GM23338 (cell line): ENCODE data around the gene SEMA4C. TPM values are rescaled to one million over a fixed set of nuclear protein-coding genes. Genes with fewer than 3 reads are reported as not detected.

Source experiments
- ATAC-seq: fragments of 200-7000 bp; cut with Tn5 transposase; 3 replicates; pipeline ENCODE4 v1.9.1; 2020
- DNase-seq: peaks from one replicate; pipeline ENCODE4 v3.0.0-alpha.2; 2015; ENCODE audit warnings: low spot score
- H2AFZ ChIP-seq: fragments of 200-600 bp; sonication (generic); 2 replicates; pipeline ENCODE4 v1.8.0; 2016; ENCODE audit warnings: antibody characterized with exemption, mild to moderate bottlenecking, moderate library complexity
- H3F3A ChIP-seq: fragments of 200-600 bp; sonication (generic); replicated peaks from 2 replicates; pipeline ENCODE4 v1.8.0; 2017; ENCODE audit warnings: antibody characterized with exemption, mixed run types, low read depth
- H3K27ac ChIP-seq: fragments of 200-600 bp; sonication (generic); 2 replicates; pipeline ENCODE4 v1.6.1; 2016; ENCODE audit warnings: low read depth
- H3K27me3 ChIP-seq: fragments of 200-600 bp; sonication (generic); 2 replicates; pipeline ENCODE4 v1.8.0; 2016; ENCODE audit warnings: mild to moderate bottlenecking, mixed run types, moderate library complexity; ENCODE audit not compliant: insufficient read depth
- H3K36me3 ChIP-seq: fragments of 200-600 bp; sonication (generic); 2 replicates; pipeline ENCODE4 v1.8.0; 2016; ENCODE audit warnings: mild to moderate bottlenecking; ENCODE audit not compliant: insufficient read depth
- H3K4me1 ChIP-seq: fragments of 200-600 bp; sonication (generic); 2 replicates; pipeline ENCODE4 v1.8.0; 2016; ENCODE audit warnings: mild to moderate bottlenecking, moderate library complexity; ENCODE audit not compliant: insufficient read depth
- H3K4me2 ChIP-seq: fragments of 200-600 bp; sonication (generic); 2 replicates; pipeline ENCODE4 v1.7.1; 2017; ENCODE audit warnings: mixed run types
- H3K4me3 ChIP-seq: fragments of 200-600 bp; sonication (generic); 2 replicates; pipeline ENCODE4 v1.6.1; 2016; ENCODE audit warnings: mixed run types
- H3K79me2 ChIP-seq: fragments of 200-600 bp; sonication (generic); replicated peaks from 2 replicates; pipeline ENCODE4 v1.8.0; 2017; ENCODE audit warnings: mild to moderate bottlenecking; ENCODE audit not compliant: insufficient read depth
- H3K9me2 ChIP-seq: fragments of 200-600 bp; sonication (generic); 2 replicates; pipeline ENCODE4 v1.8.0; 2017; ENCODE audit not compliant: insufficient read depth
- H4K20me1 ChIP-seq: fragments of 200-600 bp; sonication (generic); replicated peaks from 2 replicates; pipeline ENCODE4 v1.8.0; 2017; ENCODE audit warnings: mild to moderate bottlenecking; ENCODE audit not compliant: insufficient read depth
- H3K27ac Mint-ChIP-seq: 2 replicates; pipeline ENCODE4 v1.8.0; 2020; ENCODE audit warnings: inconsistent platforms, mild to moderate bottlenecking, moderate library complexity, mixed read lengths
- H3K27me3 Mint-ChIP-seq: 3 replicates; pipeline ENCODE4 v1.8.0; 2022; ENCODE audit warnings: low read depth, mild to moderate bottlenecking, moderate library complexity, mixed read lengths, inconsistent platforms; ENCODE audit not compliant: insufficient read depth, poor library complexity
- H3K36me3 Mint-ChIP-seq: 3 replicates; pipeline ENCODE4 v1.8.0; 2021; ENCODE audit warnings: low read depth, mild to moderate bottlenecking, inconsistent platforms, moderate library complexity, mixed read lengths
- H3K4me1 Mint-ChIP-seq: 3 replicates; pipeline ENCODE4 v1.8.0; 2020; ENCODE audit warnings: mild to moderate bottlenecking, inconsistent platforms, mixed read lengths
- H3K4me3 Mint-ChIP-seq: 3 replicates; pipeline ENCODE4 v1.8.0; 2021; ENCODE audit warnings: moderate library complexity, mild to moderate bottlenecking, inconsistent platforms, mixed read lengths
- H3K9me3 Mint-ChIP-seq: 3 replicates; pipeline ENCODE4 v1.8.0; 2020; ENCODE audit warnings: moderate library complexity, mild to moderate bottlenecking, inconsistent platforms, mixed read lengths
- CREB1 ChIP-seq: fragments of 250-450 bp; sonication (Bioruptor Pico); IDR thresholded peaks from 2 replicates; pipeline ENCODE4 v1.5.0; 2020; ENCODE audit warnings: low read depth, mild to moderate bottlenecking, moderate library complexity
- CTCF ChIP-seq, 2 experiments: fragments of 200-600 bp in 1 of 2; sonication (generic) in 1 of 2; conservative IDR thresholded peaks; 2 replicates each; pipeline versions ENCODE4 v1.5.1 to v1.6.1; 2016 to 2017; ENCODE audit warnings: antibody characterized with exemption in 2 of 2, low read depth in 2 of 2, mild to moderate bottlenecking in 2 of 2, moderate library complexity in 1 of 2
- ETS1 ChIP-seq: IDR thresholded peaks from 2 replicates; pipeline ENCODE4 v1.6.1; 2016; ENCODE audit warnings: antibody characterized with exemption
- EZH2 ChIP-seq: fragments of 200-600 bp; sonication (generic); IDR thresholded peaks from one replicate; pipeline ENCODE4 v1.8.0; 2017; ENCODE audit warnings: antibody characterized with exemption, mild to moderate bottlenecking, low read depth; ENCODE audit not compliant: unreplicated experiment
- EZH2phosphoT487 ChIP-seq: fragments of 200-600 bp; sonication (generic); IDR thresholded peaks from one replicate; pipeline ENCODE4 v1.8.1; 2018; ENCODE audit warnings: antibody characterized with exemption; ENCODE audit not compliant: unreplicated experiment
- JUNB ChIP-seq: IDR thresholded peaks from one replicate; pipeline ENCODE4 v1.6.1; 2016; ENCODE audit warnings: antibody characterized with exemption; ENCODE audit not compliant: unreplicated experiment
- NANOG ChIP-seq: IDR thresholded peaks from 2 replicates; pipeline ENCODE4 v1.6.1; 2016; ENCODE audit warnings: antibody characterized with exemption, borderline replicate concordance
- POLR2AphosphoS5 ChIP-seq: IDR thresholded peaks from 2 replicates; pipeline ENCODE4 v1.6.1; 2016; ENCODE audit warnings: antibody characterized with exemption, low read depth
- REST ChIP-seq: IDR thresholded peaks from one replicate; pipeline ENCODE4 v1.6.1; 2018; ENCODE audit warnings: antibody characterized with exemption; ENCODE audit not compliant: unreplicated experiment
- STAT1 ChIP-seq: IDR thresholded peaks from one replicate; pipeline ENCODE4 v1.6.1; 2016; ENCODE audit warnings: antibody characterized with exemption; ENCODE audit not compliant: unreplicated experiment
- ZNF114 ChIP-seq: fragments of 250-450 bp; sonication (Bioruptor Pico); IDR thresholded peaks from 2 replicates; pipeline ENCODE4 v1.5.0; 2020; ENCODE audit warnings: mild to moderate bottlenecking, moderate library complexity
- ZNF331 ChIP-seq: fragments of 250-450 bp; sonication (Bioruptor Pico); IDR thresholded peaks from 2 replicates; pipeline ENCODE4 v1.5.0; 2020; ENCODE audit warnings: low read depth, mild to moderate bottlenecking, moderate library complexity
- ZNF462 ChIP-seq: fragments of 250-450 bp; sonication (Bioruptor Pico); IDR thresholded peaks from 2 replicates; pipeline ENCODE4 v1.5.0; 2020; ENCODE audit warnings: mild to moderate bottlenecking, moderate library complexity
- polyA plus RNA-seq: library from polyadenylated mRNA; unstranded; fragments of >200 nt; fragmentation: Nextera tagmentation; extraction: Ambion mirVana; gene quantifications from 2 replicates; pipeline ENCODE4 v1.2.1, GENCODE V29; 2016
- total RNA-seq: library from RNA; depleted of rRNA; stranded (reverse); fragments of >200 nt; shearing (Covaris generic); gene quantifications from 2 replicates; pipeline ENCODE4 v1.2.3, GENCODE V29; 2014

The SEMA4C gene
- total and polyA plus RNA-seq, 2 experiments from 2014 or later = 16.8 to 80.7 TPM

- Histone ChIP-seq H3K9me2 (peaks cover 9% of the 10 kb centered on the region), H4K20me1 (no peaks in the 10 kb centered on the region), H3K4me2 (no peak overlapping the region), H2AFZ (peak overlapping the region; percentile 80; the same call in 1 of the 2 replicates), H3K79me2 (no peaks in the 10 kb centered on the region), H3K36me3 (no peaks in the 10 kb centered on the region), H3K4me1 (peaks cover 27% of the 10 kb centered on the region), H3F3A (no peaks in the 10 kb centered on the region), H3K4me3 (no peak overlapping the region), H3K27ac (no peak overlapping the region), H3K27me3 (peaks cover 4% of the 10 kb centered on the region; the same call in 1 of the 2 replicates)
- peaks cover 34% of the 10 kb centered on the region for H3K4me1 Mint-ChIP-seq
- ATAC-seq (no peak), DNase-seq (no peak)
- no peaks in the 10 kb centered on the region for H3K36me3 Mint-ChIP-seq
- peaks cover 5% of the 10 kb centered on the region; the same call in 2 of the 3 replicates for H3K9me3 Mint-ChIP-seq
- H3K27ac Mint-ChIP-seq = 0 out of 2 replicates have a peak overlapping the region, but pooled peaks have one; percentile 40
- no peak overlapping the region for H3K4me3 Mint-ChIP-seq
- no peak for TF ChIP-seq EZH2
- TF ChIP-seq POLR2AphosphoS5 = no peak
- no peak for TF ChIP-seq EZH2phosphoT487
- no peak for TF ChIP-seq ZNF462 (CRISPR knock-in tag)
- no peak for TF ChIP-seq JUNB
- no peak for TF ChIP-seq ZNF114
- no peak for TF ChIP-seq NANOG
- TF ChIP-seq CREB1 (CRISPR knock-in tag) = no peak
- no peak for TF ChIP-seq ETS1
- no peak for TF ChIP-seq CTCF (conservative IDR thresholded peaks at IDR 0.05; ENCODE audit: low read depth in 2 of 2)
- TF ChIP-seq STAT1 = no peak
- TF ChIP-seq REST = no peak
- no peak for TF ChIP-seq ZNF331 (CRISPR knock-in tag)
- peaks cover 9% of the 10 kb centered on the region for H3K27me3 Mint-ChIP-seq
These were observed 49.1 kb upstream of the SEMA4C start for GRCh38 chr2:96918754-96919550.
